HG03103 (cell line): Measurements from ENCODE around the gene IPO8.

Source experiments
- ATAC-seq: cut with Tn5 transposase; IDR thresholded peaks from one replicate; pipeline ENCODE4 v1.9.1; 2021; ENCODE audit warnings: low read depth; ENCODE audit not compliant: unreplicated experiment

IPO8 gene

GRCh38 chr12:30695199-30696102 is at the start of gene IPO8:
IPO8 (minus strand) TSS chr12:30695869; CDS start chr12:30695647, 222 bp downstream.
- ATAC-seq: peak; percentile 66

GRCh38 chr12:30744321-30744720 is 48.7 kb upstream of the IPO8 start:
- no peak for ATAC-seq

- ATAC-seq: no peak
These were observed 44.6 kb upstream of the IPO8 start for GRCh38 chr12:30740274-30740673.

DNA sequence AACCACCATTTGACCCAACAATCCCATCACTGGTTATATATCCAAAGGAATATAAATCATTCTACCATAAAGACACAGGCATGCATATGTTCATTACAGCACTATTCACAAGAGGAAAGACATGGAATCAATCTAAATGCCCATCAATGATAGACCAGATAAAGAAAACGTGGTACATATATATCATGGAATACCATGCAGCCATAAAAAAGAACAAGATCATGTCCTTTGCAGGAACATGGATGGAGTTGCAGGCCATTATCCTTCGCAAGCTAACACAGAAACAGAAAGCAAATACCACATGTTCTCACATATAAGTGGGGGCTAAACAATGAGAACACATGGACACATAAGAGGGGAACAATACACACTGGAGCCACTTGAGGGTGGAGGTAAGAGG is 43.4 kb upstream of the IPO8 start:
- no peak for ATAC-seq

GRCh38 chr12:30732954-30733637 is 37.4 kb upstream of the IPO8 start:
- no peak for ATAC-seq

DNA sequence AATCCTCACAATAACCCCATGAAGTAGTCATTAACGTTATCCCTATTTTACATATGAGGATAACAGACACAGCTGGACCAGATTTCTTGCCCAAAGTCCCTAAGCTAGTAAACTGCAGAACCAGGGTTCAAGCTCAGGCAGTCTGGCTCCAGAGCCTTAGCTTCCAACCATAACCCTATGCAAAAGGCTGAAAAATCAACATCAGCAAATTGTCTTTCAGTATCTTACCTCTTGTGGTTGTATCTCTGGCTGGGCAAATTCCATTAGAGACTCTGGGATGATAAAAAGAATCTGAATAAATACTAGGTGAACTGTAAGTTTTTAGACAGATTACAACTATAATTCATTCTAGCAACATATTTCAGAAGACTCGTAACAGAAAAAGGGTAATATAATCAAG is 34.3 kb upstream of the IPO8 start:
- ATAC-seq: no peak

- no peak for ATAC-seq
These were observed 33.9 kb upstream of the IPO8 start for GRCh38 chr12:30729547-30729946.

DNA sequence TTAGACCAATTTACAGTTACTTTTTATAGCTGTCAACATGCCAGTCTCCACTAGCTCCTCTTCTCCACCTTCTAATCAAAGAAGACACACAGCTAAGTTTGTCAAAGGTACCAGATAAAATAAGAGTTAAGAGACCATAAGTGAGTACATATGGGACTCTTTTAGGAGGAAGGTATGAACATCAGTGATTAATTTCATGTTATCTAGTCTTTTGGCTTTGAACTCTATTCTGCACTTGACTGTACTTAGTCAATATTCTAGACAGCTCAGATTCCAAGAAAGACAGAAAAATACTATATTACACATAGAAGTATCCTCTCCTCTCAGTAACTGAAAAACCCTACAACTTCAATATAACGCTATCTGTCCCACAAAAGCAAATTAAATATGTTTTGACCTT is 31.0 kb upstream of the IPO8 start:
- ATAC-seq: no peak

DNA sequence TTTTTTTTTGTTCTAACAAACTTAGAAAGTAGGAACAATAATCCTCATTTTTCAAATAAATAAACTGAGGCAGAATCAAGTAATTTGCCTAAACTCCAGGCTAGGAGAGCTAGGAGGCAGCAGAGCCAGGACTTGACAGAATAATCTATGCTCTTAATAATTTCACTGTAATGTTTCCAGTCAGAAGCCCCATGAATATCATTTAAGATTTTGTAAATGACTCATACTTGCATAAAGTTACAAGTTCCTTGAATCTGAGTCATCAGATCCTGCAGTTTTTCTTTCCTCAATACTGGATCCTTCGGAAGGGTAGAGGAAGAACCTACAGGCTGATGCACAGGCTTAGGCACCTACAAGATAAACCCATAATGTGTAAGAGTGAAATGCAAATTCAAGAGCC is 30.1 kb upstream of the IPO8 start:
- no peak for ATAC-seq

- ATAC-seq: no peak
These were observed 23.4 kb upstream of the IPO8 start for GRCh38 chr12:30719060-30719459.

- ATAC-seq: no peak
These were observed 12.1 kb upstream of the IPO8 start for GRCh38 chr12:30707613-30708342.

DNA sequence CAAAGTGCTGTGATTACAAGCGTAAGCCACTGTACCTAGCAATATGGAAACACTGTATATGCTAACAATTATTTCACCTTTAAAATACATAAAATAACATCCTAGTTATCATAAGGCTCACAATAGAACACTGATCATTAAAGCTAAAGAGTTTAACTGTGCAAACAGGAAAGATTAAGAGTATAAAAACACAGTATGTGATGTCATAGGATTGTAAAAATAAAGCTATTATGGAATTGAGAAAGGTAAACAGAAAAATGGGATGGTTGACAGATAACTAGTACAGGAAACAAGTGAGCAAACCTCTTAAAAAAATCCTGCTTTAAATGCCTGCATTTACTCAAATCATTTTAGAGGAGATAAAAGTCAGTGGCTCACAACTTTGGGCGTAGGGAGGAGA is 10.8 kb upstream of the IPO8 start:
- ATAC-seq: no peak

- no peak for ATAC-seq
These were observed 5.4 kb upstream of the IPO8 start for GRCh38 chr12:30701056-30701455.

GRCh38 chr12:30700216-30700900 is 4.7 kb upstream of the IPO8 start:
- no peak for ATAC-seq

GRCh38 chr12:30698346-30698745 is 2.7 kb upstream of the IPO8 start:
- ATAC-seq: no peak

DNA sequence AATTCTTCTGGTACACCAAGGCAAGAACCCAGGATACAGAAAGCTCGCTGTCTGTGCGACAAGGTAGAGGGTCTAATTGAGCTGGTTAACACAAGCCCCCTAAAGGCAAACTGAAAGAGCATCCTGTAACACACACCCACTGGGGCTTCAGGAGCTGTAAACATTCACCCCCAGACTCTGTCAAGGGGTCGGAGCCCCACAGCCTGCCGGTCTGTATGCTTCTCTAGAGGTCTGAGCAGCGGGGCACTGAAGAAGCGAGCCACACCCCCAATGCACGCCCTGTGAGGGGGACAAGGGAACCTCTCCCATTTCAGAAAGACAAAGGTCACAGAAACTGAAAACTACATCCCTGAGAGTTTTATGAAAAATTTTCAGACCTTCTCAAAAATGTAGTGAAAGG is 1.3 kb upstream of the IPO8 start:
- ATAC-seq: no peak

- no peak for ATAC-seq
These were observed 817 bp upstream of the IPO8 start for GRCh38 chr12:30696486-30696885.

DNA sequence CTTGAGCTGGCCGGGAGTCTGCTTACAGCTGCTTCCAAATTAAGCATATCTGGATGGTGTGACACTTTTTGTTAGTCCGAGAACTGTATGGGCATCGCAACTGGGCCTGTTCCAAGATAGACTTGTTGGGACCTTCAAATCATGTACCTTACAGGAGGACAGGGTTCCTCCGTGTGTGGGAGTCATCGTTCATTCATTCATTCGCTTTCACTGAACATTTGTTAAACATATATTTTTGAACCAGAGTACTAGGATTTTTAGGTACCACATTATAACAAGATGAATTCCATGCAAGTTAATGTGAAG is 387 bp upstream of the IPO8 start:
- ATAC-seq: peak; percentile 26

DNA sequence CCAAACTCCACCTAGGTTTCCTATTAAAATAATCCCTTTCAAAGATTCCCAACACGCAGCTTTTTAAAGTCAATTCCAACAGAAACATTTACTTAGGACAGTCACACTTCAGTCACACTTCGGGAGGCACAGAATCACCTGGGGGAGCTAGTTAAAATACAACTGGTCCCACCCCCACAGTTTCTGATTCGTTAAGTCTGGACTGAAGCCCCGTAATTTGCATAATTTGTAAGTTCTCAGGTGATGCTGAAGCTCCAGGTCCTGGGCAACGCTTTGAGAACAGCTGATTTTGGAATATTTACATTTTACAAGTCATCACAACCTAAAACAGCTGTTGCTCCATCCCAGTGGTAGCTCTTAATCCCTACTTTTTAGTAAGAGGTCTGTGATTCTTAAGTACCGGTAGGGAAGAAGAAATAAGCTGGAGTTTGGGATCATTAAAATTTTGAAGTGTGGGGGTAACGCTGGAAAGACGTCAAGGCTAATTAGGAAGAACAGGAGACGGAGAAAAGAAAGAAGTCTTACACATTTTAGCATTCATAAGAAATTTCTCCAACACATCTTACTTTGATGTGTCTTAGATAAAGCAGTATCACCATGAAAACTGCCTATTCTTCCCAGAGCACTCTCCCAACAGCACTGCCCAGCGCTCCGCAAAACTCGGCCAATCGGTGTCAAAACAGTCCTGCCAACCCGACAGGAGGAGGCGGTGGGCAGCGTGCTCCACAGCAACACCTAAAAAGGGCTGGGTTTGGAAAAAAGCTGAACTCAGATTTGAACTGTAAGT is 1.1 kb downstream of the IPO8 start:
- peak; percentile 26 for ATAC-seq

DNA sequence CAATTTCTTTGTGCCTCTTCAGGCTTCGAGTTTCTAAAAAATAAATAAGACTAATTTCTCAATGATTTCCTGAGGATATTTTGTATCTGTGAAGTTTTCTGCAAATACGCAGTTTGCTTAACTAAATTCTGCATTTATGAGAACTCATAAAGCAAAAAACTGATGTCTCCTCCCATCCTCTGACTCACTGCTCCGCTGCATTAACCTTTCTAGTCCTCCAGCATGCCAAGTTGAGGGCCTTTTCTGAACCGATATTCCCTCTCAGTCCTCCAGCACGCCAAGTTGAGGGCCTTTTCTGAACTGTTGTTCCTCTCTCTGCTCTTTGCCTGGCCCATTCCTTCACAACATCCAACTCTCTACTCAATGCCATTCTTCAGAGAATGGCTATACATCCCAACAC is 3.2 kb downstream of the IPO8 start:
- no peak for ATAC-seq
